GM12878 (cell line): ENCODE measurements around the gene ZNF431. TPM values are rescaled to one million over a fixed set of nuclear protein-coding genes. Genes with fewer than 3 reads are reported as not detected.
"Not testable (repeated sequence)": the region's sequence is repeated elsewhere in the genome, so short reads cannot be mapped to it uniquely, and the experiment has no call there.

ENCODE experiments used
- ATAC-seq: fragments of 200-7000 bp; cut with Tn5 transposase; 3 replicates; pipeline ENCODE4 v1.9.1; 2020; ENCODE audit warnings: mild to moderate bottlenecking, moderate library complexity
- BruUV-seq: library from RNA; stranded (reverse); fragments of 400-500 nt; replicated peaks from 2 replicates; lab custom pipeline; 2021; lab: Mats Ljungman, UMichigan
- CTCF ChIA-PET: fragments of 300-600 bp; sonication (Branson Sonifier 250); formaldehyde crosslinking; extraction: SDS; loops from one replicate; lab custom pipeline; 2021; ENCODE audit warnings: inconsistent platforms; lab: Yijun Ruan, JAX
- POLR2A ChIA-PET: fragments of 350-600 bp; formaldehyde crosslinking; extraction: SDS; loops from one replicate; lab custom pipeline; 2021; ENCODE audit warnings: inconsistent platforms; lab: Charles Lee
- RAD21 ChIA-PET: fragments of 300-600 bp; sonication (Branson Sonifier 250); formaldehyde crosslinking; loops from one replicate; lab custom pipeline; 2023; ENCODE audit warnings: antibody characterized with exemption; ENCODE audit not compliant: unreplicated experiment; lab: Charles Lee
- SMC1A ChIA-PET: fragments of 300-600 bp; sonication (Branson Sonifier 250); formaldehyde crosslinking; loops from one replicate; lab custom pipeline; 2023; ENCODE audit not compliant: unreplicated experiment, uncharacterized antibody; lab: Charles Lee
- DNase-seq: peaks from one replicate; pipeline ENCODE4 v3.0.0-alpha.2; 2011; ENCODE audit warnings: low read depth, low spot score
- FAIRE-seq: peaks from 3 replicates; lab custom pipeline; 2011; peaks lifted over from hg19 to GRCh38; lab: Jason Lieb, UNC
- H2AFZ ChIP-seq: 2 replicates; pipeline ENCODE4 v1.6.0; 2011; ENCODE audit warnings: low read depth, low read length, control low read depth; ENCODE audit not compliant: control insufficient read depth
- H3K27ac ChIP-seq: 2 replicates; pipeline ENCODE4 v1.5.1; 2011; ENCODE audit warnings: control low read depth; ENCODE audit not compliant: control insufficient read depth, insufficient read depth
- H3K27me3 ChIP-seq, 2 experiments: replicated peaks in 1 of 2; 2 replicates each; pipeline versions ENCODE4 v1.6.0 to v1.6.1; 2011; ENCODE audit warnings: low read length in 1 of 2; ENCODE audit not compliant: control insufficient read depth in 2 of 2, insufficient read depth in 2 of 2
- H3K36me3 ChIP-seq, 2 experiments: 2 replicates each; pipeline ENCODE4 v1.5.1; 2011; ENCODE audit warnings: low read length in 1 of 2; ENCODE audit not compliant: control insufficient read depth in 2 of 2, insufficient read depth in 2 of 2
- H3K4me1 ChIP-seq: 2 replicates; pipeline ENCODE4 v1.6.1; 2011; ENCODE audit warnings: mild to moderate bottlenecking, low read length, moderate library complexity, mixed read lengths; ENCODE audit not compliant: control insufficient read depth, insufficient read depth
- H3K4me2 ChIP-seq: 2 replicates; pipeline ENCODE4 v1.6.0; 2011; ENCODE audit warnings: control low read depth; ENCODE audit not compliant: control insufficient read depth, insufficient read depth
- H3K4me3 ChIP-seq: fragments of 200-600 bp; sonication (generic); 2 replicates; pipeline ENCODE4 v1.5.1; 2016
- H3K79me2 ChIP-seq: 2 replicates; pipeline ENCODE4 v1.6.0; 2011; ENCODE audit warnings: low read length; ENCODE audit not compliant: control insufficient read depth, insufficient read depth
- H3K9ac ChIP-seq: 2 replicates; pipeline ENCODE4 v1.8.0; 2011; ENCODE audit warnings: low read length, control low read depth, mixed read lengths; ENCODE audit not compliant: control insufficient read depth, insufficient read depth
- H3K9me3 ChIP-seq: replicated peaks from 3 replicates; pipeline ENCODE4 v1.5.1; 2011; ENCODE audit warnings: mild to moderate bottlenecking, low read length; ENCODE audit not compliant: control insufficient read depth, insufficient read depth
- H4K20me1 ChIP-seq: 2 replicates; pipeline ENCODE4 v1.6.0; 2011; ENCODE audit not compliant: control insufficient read depth, insufficient read depth
- BCL11A ChIP-seq: IDR thresholded peaks from 2 replicates; pipeline ENCODE4 v1.6.1; 2011; ENCODE audit warnings: low read depth, low read length
- CBFB ChIP-seq: IDR thresholded peaks from 2 replicates; pipeline ENCODE4 v1.6.1; 2016; ENCODE audit warnings: antibody characterized with exemption, low read depth
- CBX3 ChIP-seq: fragments of 200-600 bp; sonication (generic); IDR thresholded peaks from 2 replicates; pipeline ENCODE4 v1.6.1; 2016; ENCODE audit warnings: low read depth, borderline replicate concordance
- DPF2 ChIP-seq: fragments of 450-650 bp; IDR thresholded peaks from 2 replicates; pipeline ENCODE4 v1.6.1; 2017; ENCODE audit warnings: mild to moderate bottlenecking
- JUND ChIP-seq: IDR thresholded peaks from 2 replicates; pipeline ENCODE4 v1.6.1; 2012; ENCODE audit warnings: low read depth, mild to moderate bottlenecking, low read length, improper control_type of control experiment, moderate library complexity
- NFXL1 ChIP-seq: fragments of 450-650 bp; IDR thresholded peaks from 2 replicates; pipeline ENCODE4 v1.6.1; 2017; ENCODE audit warnings: antibody characterized with exemption, mild to moderate bottlenecking, borderline replicate concordance
- POU2F2 ChIP-seq: IDR thresholded peaks from 3 replicates; pipeline ENCODE4 v1.6.1; 2011; ENCODE audit warnings: low read depth, mild to moderate bottlenecking, low read length, borderline replicate concordance
- RAD21 ChIP-seq: IDR thresholded peaks from 2 replicates; pipeline ENCODE4 v1.6.1; 2011; ENCODE audit warnings: mild to moderate bottlenecking, low read depth, low read length, moderate library complexity; ENCODE audit not compliant: insufficient read depth
- USF1 ChIP-seq: IDR thresholded peaks from 2 replicates; pipeline ENCODE4 v1.6.1; 2011; ENCODE audit warnings: borderline replicate concordance, low read depth, mild to moderate bottlenecking, moderate library complexity, mixed read lengths, low read length; ENCODE audit not compliant: insufficient read depth; ENCODE audit errors: extremely low read length
- WGBS: methylation state at CpG from one replicate; pipeline ENCODE4 v1.1.6; 2016; ENCODE audit warnings: low lambda C conversion rate; ENCODE audit not compliant: insufficient replicate concordance, insufficient coverage; ENCODE audit errors: missing lambda C conversion rate; 5-methylcytosine and 5-hydroxymethylcytosine counted together
- in situ Hi-C: fragments of 300-500 bp; cut with MboI; formaldehyde crosslinking; loops from 9 replicates; pipeline ENCODE4 v1.14.3; 2018; ENCODE audit warnings: mixed read lengths
- intact Hi-C: fragments of 100-400 bp; cut with micrococcal nuclease; formaldehyde crosslinking; loops from one replicate; pipeline ENCODE4 v1.14.2; 2022; ENCODE audit not compliant: unreplicated experiment
- polyA plus RNA-seq, 11 experiments: library from polyadenylated mRNA; depleted of rRNA in 4 of 11; unstranded in 6 of 11; stranded (reverse) in 5 of 11; fragments of >200 nt; fragmentation: Nextera tagmentation in 4 of 11; fragmentation: Illumina TruSeq in 1 of 11; extraction: Ambion mirVana in 4 of 11; extraction: Trizol in 1 of 11; gene quantifications; 1 replicate in 1 of 11; 2 replicates in 10 of 11; pipeline versions ENCODE4 v1.2.1 to v1.2.3, GENCODE V29; 2011 to 2016; ENCODE audit warnings: inconsistent platforms in 2 of 11, missing spikeins in 2 of 11, low read depth in 1 of 11
- total RNA-seq, 4 experiments: library from RNA; depleted of rRNA in 3 of 4; stranded (reverse); fragments of >200 nt in 3 of 4; fragmentation: Illumina TruSeq in 1 of 4; extraction: Trizol in 1 of 4; gene quantifications; 2 replicates each; pipeline versions ENCODE4 v1.2.1 to v1.2.3, GENCODE V29; 2013 to 2021
- TF ChIP-seq, protein P1 (sequence below): IDR thresholded peaks from 2 replicates; pipeline ENCODE4 v1.6.1; 2012; ENCODE audit warnings: mild to moderate bottlenecking, low read depth, low read length

ZNF431 gene
- total and polyA plus RNA-seq, 10 of the 15 experiments (the other 5 are each of a cell fraction or from before 2014, with no cell fraction given): 2.5 to 18.7 (median 10.0) TPM

- no peak for FAIRE-seq
- CTCF ChIA-PET: no interaction called here
- DNase-seq: no peak
- BruUV-seq: no TSS peak
- no peaks in the 10 kb centered on the region for H3K27me3 ChIP-seq
- no peak overlapping the region for H3K4me2 ChIP-seq
- intact Hi-C loops: no loop called here
- in situ Hi-C loops: no loop called here
- no peak overlapping the region for H3K9ac ChIP-seq
- POLR2A ChIA-PET: no interaction called here
- no peaks in the 10 kb centered on the region; the same call in 2 of the 3 replicates for H3K9me3 ChIP-seq
- no peak overlapping the region for H3K27ac ChIP-seq
- no peak overlapping the region for H2AFZ ChIP-seq
- TF ChIP-seq NFXL1 (no peak), BCL11A (no peak), RAD21 (no peak), USF1 (no peak), CBX3 (no peak), DPF2 (no peak), POU2F2 (no peak), CBFB (no peak), JUND (no peak)
- TF ChIP-seq, protein P1, sequence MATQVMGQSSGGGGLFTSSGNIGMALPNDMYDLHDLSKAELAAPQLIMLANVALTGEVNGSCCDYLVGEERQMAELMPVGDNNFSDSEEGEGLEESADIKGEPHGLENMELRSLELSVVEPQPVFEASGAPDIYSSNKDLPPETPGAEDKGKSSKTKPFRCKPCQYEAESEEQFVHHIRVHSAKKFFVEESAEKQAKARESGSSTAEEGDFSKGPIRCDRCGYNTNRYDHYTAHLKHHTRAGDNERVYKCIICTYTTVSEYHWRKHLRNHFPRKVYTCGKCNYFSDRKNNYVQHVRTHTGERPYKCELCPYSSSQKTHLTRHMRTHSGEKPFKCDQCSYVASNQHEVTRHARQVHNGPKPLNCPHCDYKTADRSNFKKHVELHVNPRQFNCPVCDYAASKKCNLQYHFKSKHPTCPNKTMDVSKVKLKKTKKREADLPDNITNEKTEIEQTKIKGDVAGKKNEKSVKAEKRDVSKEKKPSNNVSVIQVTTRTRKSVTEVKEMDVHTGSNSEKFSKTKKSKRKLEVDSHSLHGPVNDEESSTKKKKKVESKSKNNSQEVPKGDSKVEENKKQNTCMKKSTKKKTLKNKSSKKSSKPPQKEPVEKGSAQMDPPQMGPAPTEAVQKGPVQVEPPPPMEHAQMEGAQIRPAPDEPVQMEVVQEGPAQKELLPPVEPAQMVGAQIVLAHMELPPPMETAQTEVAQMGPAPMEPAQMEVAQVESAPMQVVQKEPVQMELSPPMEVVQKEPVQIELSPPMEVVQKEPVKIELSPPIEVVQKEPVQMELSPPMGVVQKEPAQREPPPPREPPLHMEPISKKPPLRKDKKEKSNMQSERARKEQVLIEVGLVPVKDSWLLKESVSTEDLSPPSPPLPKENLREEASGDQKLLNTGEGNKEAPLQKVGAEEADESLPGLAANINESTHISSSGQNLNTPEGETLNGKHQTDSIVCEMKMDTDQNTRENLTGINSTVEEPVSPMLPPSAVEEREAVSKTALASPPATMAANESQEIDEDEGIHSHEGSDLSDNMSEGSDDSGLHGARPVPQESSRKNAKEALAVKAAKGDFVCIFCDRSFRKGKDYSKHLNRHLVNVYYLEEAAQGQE: no peak
- TF ChIP-seq, all 136 proteins: peak for 0
- SMC1A ChIA-PET: no interaction called here
- WGBS: 64% methylated on average over 2 of the region's 2 CpGs
- H4K20me1 ChIP-seq: no peaks in the 10 kb centered on the region
- H3K4me1 ChIP-seq: no peaks in the 10 kb centered on the region
- H3K79me2 ChIP-seq: no peaks in the 10 kb centered on the region
- no peak for ATAC-seq
- RAD21 ChIA-PET: no interaction called here
- H3K4me3 ChIP-seq: no peak overlapping the region
- H3K36me3 ChIP-seq: no peaks in the 10 kb centered on the region
Measured at GRCh38 chr19:21233691-21234090, 91.9 kb downstream of the ZNF431 start.

DNA sequence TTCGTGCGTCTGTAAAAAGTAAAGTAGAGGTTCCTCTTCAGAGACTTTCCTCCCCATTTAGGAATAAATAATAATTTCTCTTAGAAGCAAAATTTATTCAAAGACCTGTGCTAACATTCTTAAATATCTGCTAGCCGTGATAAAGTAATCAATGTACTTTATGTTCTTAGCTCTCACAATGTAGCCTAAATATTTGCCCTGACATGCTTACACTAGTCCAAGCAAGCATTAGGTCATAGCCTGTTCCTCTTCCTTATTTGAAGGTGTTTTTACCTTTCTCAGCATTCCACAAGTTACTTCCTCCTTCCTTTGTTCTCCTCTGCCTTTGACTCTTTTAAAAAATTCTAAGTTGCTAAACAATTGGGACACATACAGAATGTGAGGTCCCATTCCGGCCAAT lies 94.9 kb downstream of the ZNF431 start:
- WGBS: 70% methylated on average over 4 of the region's 4 CpGs
- SMC1A ChIA-PET, intact Hi-C loops, POLR2A ChIA-PET, H3K36me3 ChIP-seq, RAD21 ChIA-PET, H3K9ac ChIP-seq, ATAC-seq, BruUV-seq, in situ Hi-C loops, H2AFZ ChIP-seq, H3K4me3 ChIP-seq, H3K9me3 ChIP-seq, H3K27me3 ChIP-seq, H3K27ac ChIP-seq, H3K4me2 ChIP-seq, FAIRE-seq, CTCF ChIA-PET, H3K79me2 ChIP-seq, H4K20me1 ChIP-seq, DNase-seq, H3K4me1 ChIP-seq: not testable (repeated sequence)
